Nephron progenitor cell (in vitro differentiated cells): ENCODE data around the gene FOXP4.

Experiments used
- DNase-seq: peaks from one replicate; pipeline ENCODE4 v3.0.0; 2021
- H3K27ac Mint-ChIP-seq: 2 replicates; pipeline ENCODE4 v1.8.0; 2021; ENCODE audit warnings: mild to moderate bottlenecking, moderate library complexity, mixed read lengths
- H3K27me3 Mint-ChIP-seq: 2 replicates; pipeline ENCODE4 v1.8.0; 2021; ENCODE audit warnings: mild to moderate bottlenecking, low read depth, mixed read lengths; ENCODE audit not compliant: poor library complexity
- H3K36me3 Mint-ChIP-seq: 2 replicates; pipeline ENCODE4 v1.8.0; 2021; ENCODE audit warnings: low read depth, mixed read lengths
- H3K4me1 Mint-ChIP-seq: 2 replicates; pipeline ENCODE4 v1.8.0; 2021; ENCODE audit warnings: mixed read lengths
- H3K4me3 Mint-ChIP-seq: 2 replicates; pipeline ENCODE4 v1.8.0; 2021; ENCODE audit warnings: mild to moderate bottlenecking, moderate library complexity, mixed read lengths
- H3K9me3 Mint-ChIP-seq: 2 replicates; pipeline ENCODE4 v1.8.0; 2021; ENCODE audit warnings: mild to moderate bottlenecking, moderate library complexity, mixed read lengths
- CTCF ChIP-seq: fragments of 200-600 bp; sonication (generic); IDR thresholded peaks from 2 replicates; pipeline ENCODE4 v1.5.0; 2021; ENCODE audit warnings: antibody characterized with exemption

The FOXP4 gene

DNA sequence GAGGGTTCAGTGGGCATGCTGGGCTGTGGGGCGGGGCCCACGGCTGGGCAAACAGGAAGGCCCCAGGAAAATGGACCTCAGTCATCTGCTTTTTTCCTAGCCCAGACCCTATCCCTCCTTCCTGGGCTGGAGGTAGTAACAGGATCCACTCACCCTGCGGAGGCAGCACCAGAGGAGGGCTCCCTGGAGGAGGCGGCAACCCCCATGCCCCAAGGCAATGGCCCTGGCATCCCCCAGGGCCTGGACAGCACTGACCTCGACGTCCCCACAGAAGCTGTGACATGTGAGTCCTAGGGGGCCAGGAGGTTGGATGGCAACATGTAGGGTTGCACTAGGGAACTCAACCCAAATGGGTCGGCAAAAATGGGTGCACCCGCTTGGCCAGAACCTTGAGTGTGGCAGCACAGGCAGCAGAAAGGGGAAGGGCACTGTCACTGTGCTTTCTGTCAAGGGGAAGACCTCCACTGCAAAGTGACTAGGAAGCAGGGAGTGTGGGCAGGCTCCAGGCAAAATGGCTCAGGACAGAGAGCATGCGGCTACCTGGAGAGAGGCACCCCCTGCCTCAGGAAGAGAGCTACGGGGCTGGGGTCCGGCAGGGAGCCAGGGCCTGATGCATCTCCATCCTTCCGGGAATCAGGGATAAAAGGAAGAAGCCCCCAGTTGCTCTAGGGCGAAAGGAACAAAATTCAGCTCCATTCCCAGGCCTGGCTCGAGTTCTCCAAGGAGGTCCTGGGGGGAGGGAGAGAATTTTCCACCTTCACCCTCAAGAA, 100.0 kb downstream of the FOXP4 start:
- Mint-ChIP-seq H3K36me3 (peaks cover 54% of the 10 kb centered on the region), H3K4me1 (peaks cover 75% of the 10 kb centered on the region), H3K27me3 (peaks cover 3% of the 10 kb centered on the region), H3K27ac (no peak overlapping the region), H3K9me3 (no peaks in the 10 kb centered on the region), H3K4me3 (no peak overlapping the region)
- DNase-seq, result no peak
- no peak for TF ChIP-seq CTCF

- no peak overlapping the region for H3K27ac Mint-ChIP-seq
- H3K4me1 Mint-ChIP-seq, result peaks cover 74% of the 10 kb centered on the region
These were observed 100.9 kb downstream of the FOXP4 start for GRCh38 chr6:41647061-41647511.

GRCh38 chr6:41648070-41648585, 101.9 kb downstream of the FOXP4 start:
- peak overlapping the region; percentile 32 for H3K4me3 Mint-ChIP-seq
- H3K27me3 Mint-ChIP-seq, result peaks cover under 1% of the 10 kb centered on the region
- H3K27ac Mint-ChIP-seq, result no peak overlapping the region
- DNase-seq, result no peak
- no peaks in the 10 kb centered on the region for H3K9me3 Mint-ChIP-seq
- no peak for TF ChIP-seq CTCF
- peaks cover 73% of the 10 kb centered on the region for H3K4me1 Mint-ChIP-seq
- H3K36me3 Mint-ChIP-seq, result peaks cover 56% of the 10 kb centered on the region

More at GRCh38 chr6:41647061-41647511, 100.9 kb downstream of the FOXP4 start:
- peaks cover 3% of the 10 kb centered on the region for H3K27me3 Mint-ChIP-seq
- DNase-seq, result no peak
- no peak overlapping the region for H3K4me3 Mint-ChIP-seq
- no peak for TF ChIP-seq CTCF
- peaks cover 58% of the 10 kb centered on the region for H3K36me3 Mint-ChIP-seq
- no peaks in the 10 kb centered on the region for H3K9me3 Mint-ChIP-seq

- H3K9me3 Mint-ChIP-seq, result no peaks in the 10 kb centered on the region
- H3K27me3 Mint-ChIP-seq, result no peaks in the 10 kb centered on the region
- no peak overlapping the region for H3K27ac Mint-ChIP-seq
- peaks cover 69% of the 10 kb centered on the region for H3K4me1 Mint-ChIP-seq
- no peak for DNase-seq
- no peak overlapping the region for H3K4me3 Mint-ChIP-seq
- no peak for TF ChIP-seq CTCF
- peaks cover 56% of the 10 kb centered on the region for H3K36me3 Mint-ChIP-seq
These were observed 102.7 kb downstream of the FOXP4 start for GRCh38 chr6:41648921-41649320.

GRCh38 chr6:41649596-41649995, 103.4 kb downstream of the FOXP4 start:
- H3K27me3 Mint-ChIP-seq, result no peaks in the 10 kb centered on the region
- peaks cover 56% of the 10 kb centered on the region for H3K36me3 Mint-ChIP-seq
- no peak for DNase-seq
- no peak for TF ChIP-seq CTCF
- H3K27ac Mint-ChIP-seq, result no peak overlapping the region
- no peaks in the 10 kb centered on the region for H3K9me3 Mint-ChIP-seq
- peaks cover 69% of the 10 kb centered on the region for H3K4me1 Mint-ChIP-seq
- H3K4me3 Mint-ChIP-seq, result no peak overlapping the region

GRCh38 chr6:41650120-41650519, 103.9 kb downstream of the FOXP4 start:
- TF ChIP-seq CTCF, result no peak
- Mint-ChIP-seq H3K4me3 (no peak overlapping the region), H3K27me3 (no peaks in the 10 kb centered on the region), H3K36me3 (peaks cover 56% of the 10 kb centered on the region), H3K27ac (peak overlapping the region; percentile 51), H3K4me1 (peaks cover 69% of the 10 kb centered on the region), H3K9me3 (no peaks in the 10 kb centered on the region)
- no peak for DNase-seq
